ENCODE data around the gene LYPD1. TPM values are rescaled to one million over a fixed set of nuclear protein-coding genes. Genes with fewer than 3 reads are reported as not detected.

The LYPD1 gene
- total RNA-seq, 3 donors from 2014 or later = 0.48 to 1.9 TPM; not detected in 1

DNA sequence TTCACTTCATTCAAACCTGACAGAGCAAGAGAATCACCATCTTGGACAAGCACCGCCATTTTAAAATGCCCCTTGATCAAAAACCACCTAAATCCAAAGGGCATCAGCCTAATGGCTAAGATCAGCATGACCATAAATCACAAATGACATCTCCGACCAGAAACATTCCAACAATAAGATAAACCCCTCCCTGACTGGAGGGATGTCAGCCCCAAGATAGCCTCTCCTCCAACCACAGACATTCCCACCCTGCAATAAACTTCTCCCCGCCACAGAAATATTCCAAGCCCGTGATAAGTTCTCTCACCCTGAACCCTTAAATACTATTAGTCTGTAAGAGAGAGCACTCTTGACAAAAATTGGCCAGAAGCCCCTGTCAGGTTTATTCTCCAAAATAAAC lies 21.6 kb upstream of the LYPD1 start:
- Histone ChIP-seq H3K27me3 (no peaks in the 10 kb centered on the region), H3K4me3 (no peak overlapping the region), H3K9me3 (no peaks in the 10 kb centered on the region), H3K36me3 (no peaks in the 10 kb centered on the region), H3K4me1 (no peaks in the 10 kb centered on the region), H3K27ac (no peak overlapping the region)
- intact Hi-C loops (cut with DNase I; ENCODE audit: low total_unique reads) = no loop called here
- TF ChIP-seq POLR2AphosphoS5 (IDR thresholded peaks at IDR 0.05) (no peak), POLR2A (IDR thresholded peaks at IDR 0.05) (no peak)
- TF ChIP-seq, protein P1, sequence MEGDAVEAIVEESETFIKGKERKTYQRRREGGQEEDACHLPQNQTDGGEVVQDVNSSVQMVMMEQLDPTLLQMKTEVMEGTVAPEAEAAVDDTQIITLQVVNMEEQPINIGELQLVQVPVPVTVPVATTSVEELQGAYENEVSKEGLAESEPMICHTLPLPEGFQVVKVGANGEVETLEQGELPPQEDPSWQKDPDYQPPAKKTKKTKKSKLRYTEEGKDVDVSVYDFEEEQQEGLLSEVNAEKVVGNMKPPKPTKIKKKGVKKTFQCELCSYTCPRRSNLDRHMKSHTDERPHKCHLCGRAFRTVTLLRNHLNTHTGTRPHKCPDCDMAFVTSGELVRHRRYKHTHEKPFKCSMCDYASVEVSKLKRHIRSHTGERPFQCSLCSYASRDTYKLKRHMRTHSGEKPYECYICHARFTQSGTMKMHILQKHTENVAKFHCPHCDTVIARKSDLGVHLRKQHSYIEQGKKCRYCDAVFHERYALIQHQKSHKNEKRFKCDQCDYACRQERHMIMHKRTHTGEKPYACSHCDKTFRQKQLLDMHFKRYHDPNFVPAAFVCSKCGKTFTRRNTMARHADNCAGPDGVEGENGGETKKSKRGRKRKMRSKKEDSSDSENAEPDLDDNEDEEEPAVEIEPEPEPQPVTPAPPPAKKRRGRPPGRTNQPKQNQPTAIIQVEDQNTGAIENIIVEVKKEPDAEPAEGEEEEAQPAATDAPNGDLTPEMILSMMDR (IDR thresholded peaks at IDR 0.05) = no peak
- no peak for DNase-seq (ENCODE audit: low spot score in 2 of 2)

DNA sequence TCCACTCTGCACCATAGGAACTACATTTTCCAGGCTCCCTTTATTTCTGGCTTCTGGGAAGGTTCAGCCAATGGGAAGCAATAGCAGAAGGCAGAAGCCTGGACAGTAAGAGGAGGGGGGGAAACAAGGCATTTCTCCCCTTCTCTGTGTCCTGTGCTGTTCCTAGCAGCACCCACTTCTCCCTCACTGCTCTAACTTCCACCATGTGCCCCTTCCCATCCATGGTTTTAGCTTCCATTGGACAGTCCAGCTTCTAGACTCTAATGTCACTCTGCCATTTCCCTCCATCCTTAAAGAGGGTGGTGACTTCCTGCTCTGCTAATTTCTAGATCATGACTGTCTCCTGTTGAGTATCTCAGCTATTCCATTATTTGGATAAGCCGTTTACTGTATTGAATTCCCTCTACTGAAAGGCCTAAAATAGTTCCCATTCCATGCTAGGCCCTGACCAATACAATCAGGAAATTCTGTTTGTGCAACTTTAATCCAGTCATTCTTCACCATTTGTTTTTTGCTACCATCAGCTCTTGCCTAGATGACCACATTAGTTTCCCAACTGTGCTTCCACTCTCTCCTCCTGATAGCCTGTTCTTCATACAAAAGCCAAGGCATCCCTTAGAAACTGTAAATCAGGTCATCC lies 20.8 kb upstream of the LYPD1 start:
- no peaks in the 10 kb centered on the region for H3K36me3 ChIP-seq
- H3K9me3 ChIP-seq = no peaks in the 10 kb centered on the region
- H3K4me1 ChIP-seq = no peaks in the 10 kb centered on the region
- H3K27ac ChIP-seq = no peak overlapping the region
- intact Hi-C loops (cut with DNase I; ENCODE audit: low total_unique reads) = no loop called here
- no peak for TF ChIP-seq POLR2A (IDR thresholded peaks at IDR 0.05)
- no peak for TF ChIP-seq POLR2AphosphoS5 (IDR thresholded peaks at IDR 0.05)
- TF ChIP-seq, protein P1 (IDR thresholded peaks at IDR 0.05) = no peak
- H3K4me3 ChIP-seq = no peak overlapping the region
- H3K27me3 ChIP-seq = no peaks in the 10 kb centered on the region
- DNase-seq (ENCODE audit: low spot score in 2 of 2) = no peak

DNA sequence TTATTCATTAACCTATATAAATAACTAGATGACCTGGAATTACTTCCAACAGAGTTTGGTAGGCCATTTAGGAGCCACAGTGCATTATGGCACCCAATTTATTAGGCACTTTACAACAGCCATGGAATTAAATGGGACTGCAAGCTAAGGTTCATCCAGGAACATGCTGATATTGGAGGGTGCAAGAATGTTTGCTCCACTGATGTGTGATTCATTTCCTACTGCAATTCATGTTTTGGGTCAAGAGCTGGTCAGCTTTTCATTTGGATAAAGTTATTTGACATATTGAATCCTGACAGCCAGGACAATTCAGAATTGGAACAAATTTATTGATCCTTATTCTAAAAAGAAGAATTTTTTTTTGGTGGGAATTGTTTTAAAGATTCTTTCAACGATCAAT lies 11.8 kb upstream of the LYPD1 start:
- intact Hi-C loops (cut with DNase I; ENCODE audit: low total_unique reads) = no loop called here
- Histone ChIP-seq H3K27me3 (no peaks in the 10 kb centered on the region), H3K27ac (no peak overlapping the region), H3K4me3 (no peak overlapping the region), H3K4me1 (no peaks in the 10 kb centered on the region), H3K9me3 (no peaks in the 10 kb centered on the region), H3K36me3 (no peaks in the 10 kb centered on the region)
- TF ChIP-seq POLR2A (IDR thresholded peaks at IDR 0.05) = no peak
- no peak for DNase-seq (ENCODE audit: low spot score in 2 of 2)

DNA sequence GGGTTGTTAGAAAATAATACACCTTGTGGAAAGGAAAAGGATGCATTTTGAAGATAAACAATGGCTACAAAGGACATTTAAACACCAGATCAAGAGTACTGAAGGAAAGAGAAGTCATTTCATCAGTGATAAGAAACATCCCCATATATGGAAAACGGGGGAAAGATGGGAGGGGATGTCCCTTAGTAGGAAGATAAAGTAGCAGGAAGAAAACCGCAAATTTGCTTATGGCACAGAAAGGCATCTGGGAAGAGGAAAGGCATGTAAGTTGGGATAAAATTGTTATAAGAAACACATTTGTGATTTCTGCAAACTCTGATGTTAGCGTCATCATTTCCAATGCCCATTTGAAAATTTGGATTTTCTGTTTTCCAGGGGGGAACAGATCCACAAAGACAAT lies 10.5 kb upstream of the LYPD1 start:
- TF ChIP-seq POLR2AphosphoS5 (IDR thresholded peaks at IDR 0.05) (no peak), POLR2A (IDR thresholded peaks at IDR 0.05) (no peak)
- TF ChIP-seq, protein P1 (IDR thresholded peaks at IDR 0.05) = no peak
- intact Hi-C loops (cut with DNase I; ENCODE audit: low total_unique reads) = no loop called here
- no peak overlapping the region for H3K4me3 ChIP-seq
- no peak overlapping the region for H3K27ac ChIP-seq
- no peaks in the 10 kb centered on the region for H3K36me3 ChIP-seq
- no peaks in the 10 kb centered on the region for H3K9me3 ChIP-seq
- DNase-seq (ENCODE audit: low spot score in 2 of 2) = no peak
- H3K4me1 ChIP-seq = no peaks in the 10 kb centered on the region
- no peaks in the 10 kb centered on the region for H3K27me3 ChIP-seq

DNA sequence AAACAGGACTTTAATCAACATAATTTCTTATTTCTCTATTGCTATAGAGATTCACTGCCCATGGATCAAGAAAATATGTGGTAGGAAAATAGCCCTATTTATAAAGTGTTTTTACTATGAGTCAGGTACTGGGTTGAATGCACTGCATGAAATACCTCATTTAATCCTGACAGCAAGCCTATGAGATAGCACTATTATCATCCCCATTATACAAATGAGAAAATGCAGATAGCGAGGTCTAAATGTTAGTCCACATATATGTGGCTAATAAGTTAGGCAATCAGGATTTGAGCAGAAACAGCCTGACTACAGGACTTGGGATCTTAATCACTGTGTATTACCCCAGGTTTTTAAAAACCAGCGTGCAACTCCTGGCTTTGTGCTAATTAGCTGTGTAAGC lies 8.5 kb upstream of the LYPD1 start:
- intact Hi-C loops (cut with DNase I; ENCODE audit: low total_unique reads) = no loop called here
- Histone ChIP-seq H3K4me3 (no peak overlapping the region), H3K27me3 (no peaks in the 10 kb centered on the region), H3K9me3 (no peaks in the 10 kb centered on the region), H3K27ac (no peak overlapping the region), H3K36me3 (no peaks in the 10 kb centered on the region), H3K4me1 (no peaks in the 10 kb centered on the region)
- DNase-seq (ENCODE audit: low spot score in 2 of 2) = no peak
- TF ChIP-seq POLR2A (IDR thresholded peaks at IDR 0.05) (no peak), POLR2AphosphoS5 (IDR thresholded peaks at IDR 0.05) (no peak)
- TF ChIP-seq, protein P1 (IDR thresholded peaks at IDR 0.05) = no peak

DNA sequence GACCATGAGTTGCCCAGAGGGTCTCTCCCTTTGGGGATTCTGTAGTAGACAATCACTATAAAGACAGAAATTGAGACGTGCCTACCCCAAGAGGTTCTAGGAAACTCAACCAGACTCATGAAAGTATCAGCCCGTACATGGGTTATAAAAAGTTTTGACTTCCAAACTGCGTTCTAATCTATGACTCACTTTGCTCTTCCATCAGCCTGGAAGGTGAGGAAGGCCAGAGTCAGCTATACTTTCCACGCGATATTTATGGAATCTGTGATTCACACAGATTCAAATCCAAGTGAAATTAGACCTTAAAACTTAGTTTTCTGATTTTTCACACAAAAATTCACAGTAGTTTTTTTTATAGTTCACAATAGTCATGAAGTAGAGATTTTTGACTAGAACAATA lies 7.7 kb upstream of the LYPD1 start:
- H3K4me1 ChIP-seq = no peaks in the 10 kb centered on the region
- H3K9me3 ChIP-seq = no peaks in the 10 kb centered on the region
- intact Hi-C loops (cut with DNase I; ENCODE audit: low total_unique reads) = no loop called here
- H3K27me3 ChIP-seq = no peaks in the 10 kb centered on the region
- H3K4me3 ChIP-seq = no peak overlapping the region
- no peak overlapping the region for H3K27ac ChIP-seq
- TF ChIP-seq POLR2AphosphoS5 (IDR thresholded peaks at IDR 0.05) = no peak
- no peak for TF ChIP-seq POLR2A (IDR thresholded peaks at IDR 0.05)
- TF ChIP-seq, protein P1 (IDR thresholded peaks at IDR 0.05) = no peak
- no peak for DNase-seq (ENCODE audit: low spot score in 2 of 2)
- no peaks in the 10 kb centered on the region for H3K36me3 ChIP-seq
